ENCODE data around the gene ZRANB1.

DNA sequence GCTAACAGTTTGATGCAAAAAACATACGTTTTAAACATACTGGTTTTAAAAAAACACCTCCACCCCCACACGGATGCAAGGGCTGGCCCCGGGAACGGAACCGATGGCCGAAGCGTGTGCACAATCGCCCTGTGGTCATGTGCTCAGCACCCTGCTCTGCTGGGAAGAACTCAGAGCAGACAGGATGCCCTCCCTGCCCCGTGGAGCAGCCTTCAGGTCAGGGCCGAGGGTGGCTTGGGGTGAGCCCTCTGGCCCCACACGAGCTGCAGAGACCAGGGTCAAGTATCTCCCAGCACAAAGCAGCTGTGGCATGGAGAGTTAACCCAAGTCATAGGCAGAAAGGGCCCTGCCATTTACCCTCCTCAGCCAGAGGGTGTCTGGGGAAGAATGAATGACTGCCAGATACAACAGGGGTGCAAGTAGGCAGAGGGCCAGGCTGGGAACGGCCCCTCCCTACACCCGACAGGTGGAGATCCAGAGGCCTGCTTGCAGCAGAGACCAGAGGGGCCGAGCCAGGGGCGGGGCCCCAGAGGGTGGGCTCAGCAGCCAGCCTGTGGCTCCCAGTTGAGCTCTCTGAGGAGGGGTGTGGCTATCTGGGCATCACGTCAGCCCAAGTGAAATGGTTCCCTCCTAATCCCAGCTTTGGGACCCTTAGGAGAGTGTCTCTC is 56.8 kb downstream of the ZRANB1 start:
- TF ChIP-seq CTCF (conservative IDR thresholded peaks at IDR 0.05) (no peak), ZFX (IDR thresholded peaks at IDR 0.05) (no peak)

Measured in C4-2B (cell line).